Neural cell (in vitro differentiated cells): ENCODE measurements around the gene TTN. TPM values are rescaled to one million over a fixed set of nuclear protein-coding genes. Genes with fewer than 3 reads are reported as not detected.

Source experiments
- H2AFZ ChIP-seq: fragments of 200-600, 300-800 bp; sonication (generic), shearing (Covaris generic); 2 replicates; pipeline ENCODE4 v1.6.0; 2014; ENCODE audit warnings: low read depth, mild to moderate bottlenecking, antibody characterized with exemption, low read length, moderate library complexity
- H3F3A ChIP-seq: fragments of 200-600 bp; shearing (Covaris generic); 2 replicates; pipeline ENCODE4 v1.6.1; 2016; ENCODE audit warnings: mild to moderate bottlenecking, moderate library complexity, mixed read lengths, antibody characterized with exemption, low read length; ENCODE audit not compliant: insufficient read depth, poor library complexity, severe bottlenecking
- H3K27ac ChIP-seq: fragments of 200-600, 300-800 bp; sonication (generic), shearing (Covaris generic); 2 replicates; pipeline ENCODE4 v1.5.1; 2014; ENCODE audit warnings: mild to moderate bottlenecking, low read length, moderate library complexity
- H3K27me3 ChIP-seq: fragments of 300-800, 200-600 bp; sonication (generic), shearing (Covaris generic); 2 replicates; pipeline ENCODE4 v1.6.0; 2014; ENCODE audit warnings: mild to moderate bottlenecking, low read depth, low read length, moderate library complexity; ENCODE audit not compliant: insufficient read depth
- H3K36me3 ChIP-seq: fragments of 300-800, 200-600 bp; sonication (generic), shearing (Covaris generic); 2 replicates; pipeline ENCODE4 v1.5.1; 2014; ENCODE audit warnings: mild to moderate bottlenecking, antibody characterized with exemption, low read length, moderate library complexity; ENCODE audit not compliant: insufficient read depth
- H3K4me2 ChIP-seq: fragments of 300-800, 200-600 bp; sonication (generic), shearing (Covaris generic); 2 replicates; pipeline ENCODE4 v1.6.0; 2014; ENCODE audit warnings: mild to moderate bottlenecking, low read length
- H3K4me3 ChIP-seq: fragments of 300-800, 200-600 bp; sonication (generic), shearing (Covaris generic); 2 replicates; pipeline ENCODE4 v1.5.1; 2014; ENCODE audit warnings: mild to moderate bottlenecking, low read length, moderate library complexity
- H3K79me2 ChIP-seq: fragments of 200-600 bp; shearing (Covaris generic); replicated peaks from 2 replicates; pipeline ENCODE4 v1.6.0; 2014; ENCODE audit warnings: mild to moderate bottlenecking, low read length, moderate library complexity; ENCODE audit not compliant: insufficient read depth
- H3K9ac ChIP-seq: fragments of 300-800, 200-600 bp; sonication (generic), shearing (Covaris generic); 2 replicates; pipeline ENCODE4 v1.6.1; 2016; ENCODE audit warnings: mild to moderate bottlenecking, low read length, mixed read lengths
- H3K9me2 ChIP-seq: fragments of 200-600 bp; shearing (Covaris generic); 2 replicates; pipeline ENCODE4 v1.6.1; 2016; ENCODE audit warnings: mild to moderate bottlenecking, low read length, mixed read lengths; ENCODE audit not compliant: insufficient read depth
- H3K9me3 ChIP-seq: fragments of 200-600, 300-800 bp; sonication (generic), shearing (Covaris generic); 2 replicates; pipeline ENCODE4 v1.6.1; 2016; ENCODE audit warnings: mild to moderate bottlenecking, mixed run types, low read length, moderate library complexity, mixed read lengths
- H4K20me1 ChIP-seq: fragments of 200-600 bp; shearing (Covaris generic); 2 replicates; pipeline ENCODE4 v1.6.1; 2016; ENCODE audit warnings: mild to moderate bottlenecking, mixed run types; ENCODE audit not compliant: insufficient read depth
- EP300 ChIP-seq: fragments of 450-650 bp; conservative IDR thresholded peaks from 2 replicates; pipeline ENCODE4 v1.6.1; 2014; ENCODE audit warnings: antibody characterized with exemption, mild to moderate bottlenecking, moderate library complexity; ENCODE audit not compliant: poor library complexity, severe bottlenecking
- EZH2 ChIP-seq: fragments of 200-600, 300-800 bp; shearing (Covaris generic), sonication (generic); IDR thresholded peaks from 2 replicates; pipeline ENCODE4 v1.6.1; 2014; ENCODE audit warnings: antibody characterized with exemption, low read length, borderline replicate concordance, mild to moderate bottlenecking; ENCODE audit not compliant: insufficient read depth, poor library complexity, severe bottlenecking
- MXI1 ChIP-seq: fragments of 450-650 bp; conservative IDR thresholded peaks from 2 replicates; pipeline ENCODE4 v1.6.1; 2014; ENCODE audit warnings: antibody characterized with exemption, mild to moderate bottlenecking; ENCODE audit not compliant: poor library complexity, severe bottlenecking
- POLR2AphosphoS5 ChIP-seq: IDR thresholded peaks from 2 replicates; pipeline ENCODE4 v1.6.1; 2012
- RAD21 ChIP-seq: fragments of 450-650 bp; conservative IDR thresholded peaks from 2 replicates; pipeline ENCODE4 v1.6.1; 2014; ENCODE audit warnings: antibody characterized with exemption, mild to moderate bottlenecking, moderate library complexity
- SMC3 ChIP-seq: fragments of 450-650 bp; conservative IDR thresholded peaks from 2 replicates; pipeline ENCODE4 v1.6.1; 2014; ENCODE audit warnings: antibody characterized with exemption, mild to moderate bottlenecking, moderate library complexity; ENCODE audit not compliant: poor library complexity
- TAF1 ChIP-seq: IDR thresholded peaks from 2 replicates; pipeline ENCODE4 v1.6.1; 2012; ENCODE audit warnings: low read depth
- polyA plus RNA-seq: library from polyadenylated mRNA; depleted of rRNA; stranded (reverse); fragments of >200 nt; gene quantifications from 2 replicates; pipeline ENCODE4 v1.2.3, GENCODE V29; 2014
- TF ChIP-seq, protein P1 (sequence below): fragments of 450-650 bp; IDR thresholded peaks from 2 replicates; pipeline ENCODE4 v1.5.1; 2014; ENCODE audit warnings: antibody characterized with exemption, mild to moderate bottlenecking, moderate library complexity; ENCODE audit not compliant: poor library complexity, severe bottlenecking
- TF ChIP-seq, protein P2 (sequence below): IDR thresholded peaks from 2 replicates; pipeline ENCODE4 v1.6.1; 2012; ENCODE audit warnings: borderline replicate concordance

Gene TTN
- polyA plus RNA-seq, 1 donor from 2014 or later: 0.10 TPM

- Histone ChIP-seq H3K4me2 (no peak overlapping the region), H3K4me3 (no peak overlapping the region), H3K9me3 (no peaks in the 10 kb centered on the region), H2AFZ (no peak overlapping the region), H3K9ac (no peak overlapping the region), H3K36me3 (no peaks in the 10 kb centered on the region), H3K27me3 (no peaks in the 10 kb centered on the region), H4K20me1 (no peaks in the 10 kb centered on the region), H3K79me2 (no peaks in the 10 kb centered on the region), H3K9me2 (no peaks in the 10 kb centered on the region), H3F3A (no peaks in the 10 kb centered on the region), H3K27ac (no peak overlapping the region)
- no peak for TF ChIP-seq EZH2
These were observed 294.7 kb downstream of the TTN start for GRCh38 chr2:178512484-178512883.

DNA sequence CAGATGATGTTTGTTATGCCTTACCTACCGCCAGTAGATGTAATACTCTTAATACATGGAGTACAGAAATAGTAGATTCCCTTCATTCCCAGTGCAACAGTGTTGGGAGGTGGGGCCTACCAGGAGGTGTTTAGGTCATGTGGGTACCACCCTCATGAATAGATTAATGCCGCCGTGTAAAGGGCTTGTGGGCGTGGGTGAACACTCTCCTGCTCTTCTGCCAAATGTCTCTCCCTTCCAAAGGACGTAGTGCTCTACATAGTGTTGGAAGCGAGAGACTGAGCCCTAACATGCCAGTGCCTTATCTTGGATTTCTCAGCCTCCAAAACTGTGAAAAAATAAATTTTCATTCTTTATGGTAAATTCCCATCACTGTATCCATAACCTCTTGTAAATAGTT, 296.8 kb downstream of the TTN start:
- Histone ChIP-seq H3K79me2 (no peaks in the 10 kb centered on the region), H2AFZ (no peak overlapping the region), H3K36me3 (peaks cover 4% of the 10 kb centered on the region), H3K27me3 (no peaks in the 10 kb centered on the region), H3K9me2 (no peaks in the 10 kb centered on the region), H3K9me3 (no peaks in the 10 kb centered on the region), H3K4me3 (no peak overlapping the region), H4K20me1 (no peaks in the 10 kb centered on the region), H3K4me2 (no peak overlapping the region), H3F3A (no peaks in the 10 kb centered on the region), H3K27ac (no peak overlapping the region), H3K9ac (no peak overlapping the region)
- no peak for TF ChIP-seq EZH2
- no peak for TF ChIP-seq SMC3
- no peak for TF ChIP-seq RAD21
- TF ChIP-seq, protein P1, sequence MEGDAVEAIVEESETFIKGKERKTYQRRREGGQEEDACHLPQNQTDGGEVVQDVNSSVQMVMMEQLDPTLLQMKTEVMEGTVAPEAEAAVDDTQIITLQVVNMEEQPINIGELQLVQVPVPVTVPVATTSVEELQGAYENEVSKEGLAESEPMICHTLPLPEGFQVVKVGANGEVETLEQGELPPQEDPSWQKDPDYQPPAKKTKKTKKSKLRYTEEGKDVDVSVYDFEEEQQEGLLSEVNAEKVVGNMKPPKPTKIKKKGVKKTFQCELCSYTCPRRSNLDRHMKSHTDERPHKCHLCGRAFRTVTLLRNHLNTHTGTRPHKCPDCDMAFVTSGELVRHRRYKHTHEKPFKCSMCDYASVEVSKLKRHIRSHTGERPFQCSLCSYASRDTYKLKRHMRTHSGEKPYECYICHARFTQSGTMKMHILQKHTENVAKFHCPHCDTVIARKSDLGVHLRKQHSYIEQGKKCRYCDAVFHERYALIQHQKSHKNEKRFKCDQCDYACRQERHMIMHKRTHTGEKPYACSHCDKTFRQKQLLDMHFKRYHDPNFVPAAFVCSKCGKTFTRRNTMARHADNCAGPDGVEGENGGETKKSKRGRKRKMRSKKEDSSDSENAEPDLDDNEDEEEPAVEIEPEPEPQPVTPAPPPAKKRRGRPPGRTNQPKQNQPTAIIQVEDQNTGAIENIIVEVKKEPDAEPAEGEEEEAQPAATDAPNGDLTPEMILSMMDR: no peak

- Histone ChIP-seq H3F3A (no peaks in the 10 kb centered on the region), H3K27ac (no peak overlapping the region), H2AFZ (no peak overlapping the region), H3K4me3 (no peak overlapping the region), H3K36me3 (peaks cover 4% of the 10 kb centered on the region), H3K9me3 (no peaks in the 10 kb centered on the region), H3K27me3 (no peaks in the 10 kb centered on the region), H3K4me2 (no peak overlapping the region), H3K9ac (no peak overlapping the region), H4K20me1 (no peaks in the 10 kb centered on the region), H3K79me2 (no peaks in the 10 kb centered on the region), H3K9me2 (no peaks in the 10 kb centered on the region)
- TF ChIP-seq MXI1 (no peak), POLR2AphosphoS5 (no peak), TAF1 (no peak)
These were observed 298.6 kb downstream of the TTN start for GRCh38 chr2:178508646-178509045.

- H3K27ac ChIP-seq: no peak overlapping the region
- no peaks in the 10 kb centered on the region for H3K27me3 ChIP-seq
- no peak overlapping the region for H2AFZ ChIP-seq
- no peak for TF ChIP-seq TAF1
- TF ChIP-seq EP300: no peak
- TF ChIP-seq, protein P2, sequence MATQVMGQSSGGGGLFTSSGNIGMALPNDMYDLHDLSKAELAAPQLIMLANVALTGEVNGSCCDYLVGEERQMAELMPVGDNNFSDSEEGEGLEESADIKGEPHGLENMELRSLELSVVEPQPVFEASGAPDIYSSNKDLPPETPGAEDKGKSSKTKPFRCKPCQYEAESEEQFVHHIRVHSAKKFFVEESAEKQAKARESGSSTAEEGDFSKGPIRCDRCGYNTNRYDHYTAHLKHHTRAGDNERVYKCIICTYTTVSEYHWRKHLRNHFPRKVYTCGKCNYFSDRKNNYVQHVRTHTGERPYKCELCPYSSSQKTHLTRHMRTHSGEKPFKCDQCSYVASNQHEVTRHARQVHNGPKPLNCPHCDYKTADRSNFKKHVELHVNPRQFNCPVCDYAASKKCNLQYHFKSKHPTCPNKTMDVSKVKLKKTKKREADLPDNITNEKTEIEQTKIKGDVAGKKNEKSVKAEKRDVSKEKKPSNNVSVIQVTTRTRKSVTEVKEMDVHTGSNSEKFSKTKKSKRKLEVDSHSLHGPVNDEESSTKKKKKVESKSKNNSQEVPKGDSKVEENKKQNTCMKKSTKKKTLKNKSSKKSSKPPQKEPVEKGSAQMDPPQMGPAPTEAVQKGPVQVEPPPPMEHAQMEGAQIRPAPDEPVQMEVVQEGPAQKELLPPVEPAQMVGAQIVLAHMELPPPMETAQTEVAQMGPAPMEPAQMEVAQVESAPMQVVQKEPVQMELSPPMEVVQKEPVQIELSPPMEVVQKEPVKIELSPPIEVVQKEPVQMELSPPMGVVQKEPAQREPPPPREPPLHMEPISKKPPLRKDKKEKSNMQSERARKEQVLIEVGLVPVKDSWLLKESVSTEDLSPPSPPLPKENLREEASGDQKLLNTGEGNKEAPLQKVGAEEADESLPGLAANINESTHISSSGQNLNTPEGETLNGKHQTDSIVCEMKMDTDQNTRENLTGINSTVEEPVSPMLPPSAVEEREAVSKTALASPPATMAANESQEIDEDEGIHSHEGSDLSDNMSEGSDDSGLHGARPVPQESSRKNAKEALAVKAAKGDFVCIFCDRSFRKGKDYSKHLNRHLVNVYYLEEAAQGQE: no peak
- no peak for TF ChIP-seq POLR2AphosphoS5
- no peak for TF ChIP-seq MXI1
- TF ChIP-seq, protein P1: no peak
- no peak for TF ChIP-seq EZH2
- no peak for TF ChIP-seq SMC3
- no peak for TF ChIP-seq RAD21
- H3K9ac ChIP-seq: no peak overlapping the region
- H3K4me2 ChIP-seq: no peak overlapping the region
- no peaks in the 10 kb centered on the region for H3K9me3 ChIP-seq
- H3K79me2 ChIP-seq: no peaks in the 10 kb centered on the region
- H4K20me1 ChIP-seq: no peaks in the 10 kb centered on the region
- H3K9me2 ChIP-seq: no peaks in the 10 kb centered on the region
- H3F3A ChIP-seq: no peaks in the 10 kb centered on the region
- H3K4me3 ChIP-seq: no peak overlapping the region
- H3K36me3 ChIP-seq: peaks cover 11% of the 10 kb centered on the region
These were observed 300.3 kb downstream of the TTN start for GRCh38 chr2:178506949-178507348.
